Measurements from ENCODE around the gene MED17. TPM values are rescaled to one million over a fixed set of nuclear protein-coding genes. Genes with fewer than 3 reads are reported as not detected.

Gene MED17
- total and polyA plus RNA-seq, 2 of the 13 experiments (the other 11 are each of a cell fraction or from before 2014, with no cell fraction given): 23.1 to 37.0 TPM

DNA sequence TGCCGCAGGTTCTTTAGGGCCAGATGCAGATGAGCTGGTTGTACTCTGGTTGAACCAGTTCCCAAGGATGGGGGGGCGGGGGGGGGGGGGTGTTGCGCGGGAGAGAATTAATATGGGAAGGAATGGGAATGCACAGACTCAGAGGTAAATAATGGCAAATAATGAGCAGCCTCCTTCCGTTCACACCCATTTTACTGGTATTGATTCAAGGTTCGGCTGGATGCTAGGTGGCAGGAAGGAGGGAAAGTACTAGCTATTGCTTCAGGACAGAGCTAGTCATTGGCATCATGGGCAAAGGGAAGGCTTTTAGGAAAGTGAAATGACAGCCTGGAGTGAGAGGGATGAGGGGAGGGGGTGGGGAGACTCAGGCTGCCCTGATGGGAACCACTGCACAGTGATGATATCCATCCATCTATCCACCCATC, 66.5 kb downstream of the MED17 start, which contains the start of gene VSTM5 (continued):
- TF ChIP-seq KLF12 (CRISPR knock-in tag; IDR thresholded peaks at IDR 0.05; ENCODE audit: borderline replicate concordance) (no peak), KDM6A (CRISPR knock-in tag; IDR thresholded peaks at IDR 0.05; ENCODE audit: low read depth) (no peak), ATAD3A (CRISPR knock-in tag; IDR thresholded peaks at IDR 0.05) (no peak), ZNF652 (CRISPR knock-in tag; IDR thresholded peaks at IDR 0.05; ENCODE audit: borderline replicate concordance, low read depth) (no peak), ZNF839 (CRISPR knock-in tag; IDR thresholded peaks at IDR 0.05; ENCODE audit: borderline replicate concordance) (no peak), TBX2 (CRISPR knock-in tag; IDR thresholded peaks at IDR 0.05; ENCODE audit: borderline replicate concordance) (no peak), FIP1L1 (IDR thresholded peaks at IDR 0.05; ENCODE audit: borderline replicate concordance, insufficient read depth, low read depth, low read length) (no peak), ZNF468 (CRISPR knock-in tag; IDR thresholded peaks at IDR 0.05) (no peak), ZNF547 (CRISPR knock-in tag; IDR thresholded peaks at IDR 0.05) (no peak), SOX13 (IDR thresholded peaks at IDR 0.05) (no peak), SOX13 (CRISPR knock-in tag; conservative IDR thresholded peaks at IDR 0.05 in 1 of 2, IDR thresholded peaks at IDR 0.05 in 1 of 2) (no peak)
- TF ChIP-seq, protein P1, sequence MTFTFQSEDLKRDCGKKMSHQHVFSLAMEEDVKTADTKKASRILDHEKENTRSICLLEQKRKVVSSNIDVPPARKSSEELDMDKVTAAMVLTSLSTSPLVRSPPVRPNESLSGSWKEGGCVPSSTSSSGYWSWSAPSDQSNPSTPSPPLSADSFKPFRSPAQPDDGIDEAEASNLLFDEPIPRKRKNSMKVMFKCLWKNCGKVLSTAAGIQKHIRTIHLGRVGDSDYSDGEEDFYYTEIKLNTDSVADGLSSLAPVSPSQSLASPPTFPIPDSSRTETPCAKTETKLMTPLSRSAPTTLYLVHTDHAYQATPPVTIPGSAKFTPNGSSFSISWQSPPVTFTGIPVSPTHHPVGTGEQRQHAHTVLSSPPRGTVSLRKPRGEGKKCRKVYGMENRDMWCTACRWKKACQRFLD (CRISPR knock-in tag; IDR thresholded peaks at IDR 0.05; ENCODE audit: borderline replicate concordance): no peak
- TF ChIP-seq, protein P2, sequence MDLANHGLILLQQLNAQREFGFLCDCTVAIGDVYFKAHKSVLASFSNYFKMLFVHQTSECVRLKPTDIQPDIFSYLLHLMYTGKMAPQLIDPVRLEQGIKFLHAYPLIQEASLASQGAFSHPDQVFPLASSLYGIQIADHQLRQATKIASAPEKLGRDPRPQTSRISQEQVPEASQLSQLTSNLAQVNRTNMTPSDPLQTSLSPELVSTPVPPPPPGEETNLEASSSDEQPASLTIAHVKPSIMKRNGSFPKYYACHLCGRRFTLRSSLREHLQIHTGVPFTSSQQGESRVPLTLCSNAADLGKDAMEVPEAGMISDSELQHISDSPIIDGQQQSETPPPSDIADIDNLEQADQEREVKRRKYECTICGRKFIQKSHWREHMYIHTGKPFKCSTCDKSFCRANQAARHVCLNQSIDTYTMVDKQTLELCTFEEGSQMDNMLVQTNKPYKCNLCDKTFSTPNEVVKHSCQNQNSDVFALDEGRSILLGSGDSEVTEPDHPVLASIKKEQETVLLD (CRISPR knock-in tag; IDR thresholded peaks at IDR 0.05; ENCODE audit: low read depth): no peak
- TF ChIP-seq, protein P3, sequence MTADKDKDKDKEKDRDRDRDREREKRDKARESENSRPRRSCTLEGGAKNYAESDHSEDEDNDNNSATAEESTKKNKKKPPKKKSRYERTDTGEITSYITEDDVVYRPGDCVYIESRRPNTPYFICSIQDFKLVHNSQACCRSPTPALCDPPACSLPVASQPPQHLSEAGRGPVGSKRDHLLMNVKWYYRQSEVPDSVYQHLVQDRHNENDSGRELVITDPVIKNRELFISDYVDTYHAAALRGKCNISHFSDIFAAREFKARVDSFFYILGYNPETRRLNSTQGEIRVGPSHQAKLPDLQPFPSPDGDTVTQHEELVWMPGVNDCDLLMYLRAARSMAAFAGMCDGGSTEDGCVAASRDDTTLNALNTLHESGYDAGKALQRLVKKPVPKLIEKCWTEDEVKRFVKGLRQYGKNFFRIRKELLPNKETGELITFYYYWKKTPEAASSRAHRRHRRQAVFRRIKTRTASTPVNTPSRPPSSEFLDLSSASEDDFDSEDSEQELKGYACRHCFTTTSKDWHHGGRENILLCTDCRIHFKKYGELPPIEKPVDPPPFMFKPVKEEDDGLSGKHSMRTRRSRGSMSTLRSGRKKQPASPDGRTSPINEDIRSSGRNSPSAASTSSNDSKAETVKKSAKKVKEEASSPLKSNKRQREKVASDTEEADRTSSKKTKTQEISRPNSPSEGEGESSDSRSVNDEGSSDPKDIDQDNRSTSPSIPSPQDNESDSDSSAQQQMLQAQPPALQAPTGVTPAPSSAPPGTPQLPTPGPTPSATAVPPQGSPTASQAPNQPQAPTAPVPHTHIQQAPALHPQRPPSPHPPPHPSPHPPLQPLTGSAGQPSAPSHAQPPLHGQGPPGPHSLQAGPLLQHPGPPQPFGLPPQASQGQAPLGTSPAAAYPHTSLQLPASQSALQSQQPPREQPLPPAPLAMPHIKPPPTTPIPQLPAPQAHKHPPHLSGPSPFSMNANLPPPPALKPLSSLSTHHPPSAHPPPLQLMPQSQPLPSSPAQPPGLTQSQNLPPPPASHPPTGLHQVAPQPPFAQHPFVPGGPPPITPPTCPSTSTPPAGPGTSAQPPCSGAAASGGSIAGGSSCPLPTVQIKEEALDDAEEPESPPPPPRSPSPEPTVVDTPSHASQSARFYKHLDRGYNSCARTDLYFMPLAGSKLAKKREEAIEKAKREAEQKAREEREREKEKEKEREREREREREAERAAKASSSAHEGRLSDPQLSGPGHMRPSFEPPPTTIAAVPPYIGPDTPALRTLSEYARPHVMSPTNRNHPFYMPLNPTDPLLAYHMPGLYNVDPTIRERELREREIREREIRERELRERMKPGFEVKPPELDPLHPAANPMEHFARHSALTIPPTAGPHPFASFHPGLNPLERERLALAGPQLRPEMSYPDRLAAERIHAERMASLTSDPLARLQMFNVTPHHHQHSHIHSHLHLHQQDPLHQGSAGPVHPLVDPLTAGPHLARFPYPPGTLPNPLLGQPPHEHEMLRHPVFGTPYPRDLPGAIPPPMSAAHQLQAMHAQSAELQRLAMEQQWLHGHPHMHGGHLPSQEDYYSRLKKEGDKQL (CRISPR knock-in tag; IDR thresholded peaks at IDR 0.05; ENCODE audit: low read depth): no peak
- TF ChIP-seq, protein P4, sequence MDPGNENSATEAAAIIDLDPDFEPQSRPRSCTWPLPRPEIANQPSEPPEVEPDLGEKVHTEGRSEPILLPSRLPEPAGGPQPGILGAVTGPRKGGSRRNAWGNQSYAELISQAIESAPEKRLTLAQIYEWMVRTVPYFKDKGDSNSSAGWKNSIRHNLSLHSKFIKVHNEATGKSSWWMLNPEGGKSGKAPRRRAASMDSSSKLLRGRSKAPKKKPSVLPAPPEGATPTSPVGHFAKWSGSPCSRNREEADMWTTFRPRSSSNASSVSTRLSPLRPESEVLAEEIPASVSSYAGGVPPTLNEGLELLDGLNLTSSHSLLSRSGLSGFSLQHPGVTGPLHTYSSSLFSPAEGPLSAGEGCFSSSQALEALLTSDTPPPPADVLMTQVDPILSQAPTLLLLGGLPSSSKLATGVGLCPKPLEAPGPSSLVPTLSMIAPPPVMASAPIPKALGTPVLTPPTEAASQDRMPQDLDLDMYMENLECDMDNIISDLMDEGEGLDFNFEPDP (CRISPR knock-in tag; conservative IDR thresholded peaks at IDR 0.05): no peak

All from HepG2 (cell line).